ENCODE results near the gene AGPAT4.

Gene AGPAT4

DNA sequence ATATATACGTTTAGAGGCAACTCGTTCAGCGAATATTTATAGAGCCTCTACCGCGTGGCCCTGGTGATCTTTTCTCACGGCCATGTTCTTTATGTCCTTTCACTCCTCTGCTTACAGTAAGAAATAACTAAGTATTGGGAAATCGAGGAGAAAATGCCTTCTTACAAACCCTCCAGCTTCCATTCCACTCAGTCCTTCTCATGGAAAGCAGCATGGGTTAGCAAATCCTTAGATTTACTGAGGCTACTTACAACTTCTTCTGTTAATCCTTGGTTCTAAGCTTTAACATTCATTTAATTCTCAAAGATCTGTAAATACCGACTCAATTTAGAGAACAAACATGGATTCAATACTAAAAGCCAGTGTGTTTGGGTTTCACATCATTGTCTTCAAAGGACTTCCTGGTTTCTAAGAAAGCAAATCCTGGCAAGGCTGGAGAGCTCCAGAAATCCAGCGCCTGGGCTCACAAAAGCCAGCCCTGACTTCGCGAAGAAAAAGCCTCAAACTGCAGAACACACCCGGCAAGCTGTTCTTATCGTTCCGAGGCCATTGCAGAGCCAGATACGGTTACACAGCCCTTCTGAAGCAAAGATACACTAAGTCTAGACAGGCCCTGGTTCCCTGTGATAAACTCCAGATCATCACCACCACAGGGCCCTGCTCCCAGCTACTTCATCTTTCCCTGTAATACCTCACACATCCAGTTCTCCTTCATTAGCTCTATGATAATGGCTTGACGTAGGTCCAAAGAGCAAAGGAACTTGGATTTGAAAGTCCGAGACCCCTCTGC, 19.2 kb downstream of the AGPAT4 start:
- no peak for DNase-seq (ENCODE audit: low spot score)

DNA sequence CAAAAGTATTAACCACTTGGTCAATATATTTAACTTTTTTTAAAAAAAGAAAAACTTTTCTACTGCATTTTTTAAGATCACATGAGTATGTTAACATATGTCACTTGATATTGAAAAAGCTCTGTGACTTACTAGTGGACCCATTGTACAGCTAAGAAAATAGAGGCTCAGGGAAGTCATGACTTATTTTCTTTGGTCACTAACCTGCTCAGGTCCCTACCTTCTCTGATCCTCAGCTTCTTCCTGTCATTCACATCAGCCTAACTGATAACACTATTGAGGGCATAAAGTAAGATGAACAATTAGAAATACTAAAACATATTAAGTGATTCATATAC, 19.8 kb downstream of the AGPAT4 start:
- DNase-seq (ENCODE audit: low spot score), result no peak

DNA sequence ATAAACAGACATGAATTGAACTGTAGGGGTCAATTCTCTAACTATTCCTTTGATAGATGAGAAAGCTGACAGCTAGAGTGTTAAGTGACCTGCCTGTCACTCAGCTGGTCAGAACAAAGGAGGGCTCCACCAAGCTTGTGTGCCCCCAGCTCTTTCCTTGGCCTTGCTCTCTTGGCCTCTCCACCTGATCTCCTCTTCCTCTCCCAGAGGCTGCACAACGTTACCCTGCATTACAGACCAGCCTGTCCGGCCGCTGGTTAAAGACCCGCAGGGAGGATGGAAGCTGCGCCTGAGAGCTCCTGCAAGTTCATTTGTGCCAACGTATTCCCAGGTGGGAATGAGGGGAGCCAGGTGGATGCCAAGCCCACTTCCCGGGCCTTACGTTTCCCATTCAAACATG, 22.5 kb downstream of the AGPAT4 start:
- no peak for DNase-seq (ENCODE audit: low spot score)

DNA sequence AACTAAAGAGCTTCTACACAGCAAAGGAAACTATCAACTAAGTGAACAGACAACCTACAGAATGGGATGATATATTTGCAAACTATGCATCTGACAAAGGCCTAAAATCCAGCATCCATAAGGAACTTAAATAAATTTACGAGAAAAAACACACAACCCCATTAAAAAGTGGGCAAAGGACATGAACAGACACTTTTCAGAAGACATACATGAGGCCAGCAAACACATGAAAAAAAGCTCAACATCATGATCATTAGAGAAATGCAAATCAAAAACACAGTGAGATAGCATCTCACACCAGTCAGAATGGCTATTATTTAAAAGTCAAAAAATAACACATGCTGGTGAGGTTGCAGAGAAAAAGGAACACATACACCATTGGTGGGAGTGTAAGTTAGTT, 24.5 kb downstream of the AGPAT4 start:
- DNase-seq (ENCODE audit: low spot score), result no peak

DNA sequence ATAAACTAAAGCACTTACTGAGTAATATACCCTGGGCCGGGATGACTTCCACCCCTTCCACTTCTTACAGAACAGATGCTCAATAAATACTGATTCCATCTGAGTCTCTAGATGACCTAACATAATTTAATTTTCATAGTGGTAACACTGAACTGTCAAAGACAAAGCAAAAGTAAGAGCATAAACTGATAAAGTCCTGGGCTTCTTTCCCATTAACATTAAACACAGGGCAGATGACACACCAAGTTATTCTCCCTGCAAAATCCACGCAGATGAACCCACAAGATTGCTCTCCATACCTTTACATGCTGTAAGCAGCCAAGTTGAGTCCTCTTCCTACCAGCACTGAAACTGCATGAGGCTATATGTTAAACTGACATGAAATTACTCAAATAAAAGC, 27.1 kb downstream of the AGPAT4 start:
- DNase-seq (ENCODE audit: low spot score), result no peak

DNA sequence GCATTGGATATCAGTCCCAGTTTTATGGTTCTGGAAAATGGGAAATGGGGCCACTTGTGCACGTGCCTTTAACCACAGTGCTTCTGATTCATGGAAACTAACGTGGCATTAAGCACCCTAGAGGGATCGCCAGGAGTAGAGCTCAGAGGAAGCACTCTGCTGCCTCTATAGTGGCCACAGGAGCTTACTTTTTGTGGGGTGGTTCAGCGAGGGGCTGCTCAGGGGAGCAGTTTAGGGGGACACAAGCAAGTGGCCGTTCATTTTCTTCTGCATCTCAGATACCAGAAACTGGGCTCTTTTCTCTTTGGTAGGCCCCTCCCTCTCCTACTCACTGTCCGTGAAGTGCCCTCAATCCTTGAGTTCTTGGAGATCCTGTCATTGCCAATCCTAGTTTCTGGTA, 28.5 kb downstream of the AGPAT4 start:
- no peak for DNase-seq (ENCODE audit: low spot score)

DNA sequence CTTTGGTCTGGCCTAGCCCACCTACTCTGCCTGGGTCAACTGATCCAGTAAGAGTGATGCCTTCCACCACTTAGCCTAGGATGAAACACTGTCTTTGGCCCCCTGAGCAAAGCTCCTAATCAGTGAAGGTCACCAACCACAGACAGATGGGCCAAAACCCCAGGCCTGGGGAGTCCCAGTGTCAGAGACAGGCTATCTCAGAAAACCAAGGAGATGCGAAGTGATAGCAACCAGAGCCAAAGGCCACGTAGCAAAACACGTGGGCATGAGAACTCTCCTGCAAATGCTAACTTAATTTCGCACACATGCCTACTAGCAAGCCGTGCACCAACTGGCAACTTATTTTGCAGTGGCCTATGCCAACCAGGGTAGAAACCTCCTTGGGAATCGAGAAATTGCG, 29.1 kb downstream of the AGPAT4 start:
- no peak for DNase-seq (ENCODE audit: low spot score)

DNA sequence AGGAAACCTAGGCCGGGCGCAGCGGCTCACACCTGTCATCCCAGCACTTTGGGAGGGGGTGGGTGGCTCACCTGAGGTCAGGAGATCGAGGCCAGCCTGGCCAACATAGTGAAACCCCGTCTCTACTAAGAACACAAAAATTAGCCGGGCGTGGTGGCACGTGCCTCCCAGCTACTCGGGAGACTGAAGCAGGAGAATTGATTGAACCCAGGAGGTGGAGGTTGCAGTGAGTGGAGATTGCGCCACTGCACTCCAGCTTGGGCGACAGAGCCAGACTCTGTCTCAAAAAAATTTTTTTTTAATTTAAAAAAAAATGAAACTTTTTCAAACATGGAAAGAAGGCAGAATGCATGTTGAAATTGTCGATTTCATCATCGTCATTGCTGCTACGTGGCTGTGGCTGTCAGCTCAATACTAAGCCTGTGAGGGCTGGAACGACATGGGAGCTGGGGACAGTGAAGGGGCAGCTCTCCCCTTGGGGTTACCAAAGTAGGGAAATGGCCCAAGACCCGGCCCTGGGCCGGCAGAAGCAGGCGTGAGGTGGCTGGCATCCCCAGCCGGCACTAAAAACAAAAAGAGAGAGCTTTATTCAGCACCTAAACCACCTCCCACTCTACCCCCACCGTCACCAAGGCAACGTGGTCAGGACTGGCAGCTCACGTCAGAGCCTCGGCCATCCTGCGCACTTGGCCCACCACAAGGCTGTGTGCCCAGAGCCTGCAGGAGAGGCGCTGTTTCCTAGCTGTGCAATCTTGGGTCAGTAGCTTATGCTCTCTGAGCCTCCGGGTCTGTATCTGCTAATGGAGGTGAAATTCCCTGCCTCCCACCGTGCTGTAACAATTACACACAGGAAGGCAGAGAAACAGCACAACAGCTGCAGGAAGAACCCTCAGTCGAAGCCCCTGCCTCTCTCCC, 30.8 kb downstream of the AGPAT4 start:
- DNase-seq (ENCODE audit: low spot score), result peak; percentile 87

DNA sequence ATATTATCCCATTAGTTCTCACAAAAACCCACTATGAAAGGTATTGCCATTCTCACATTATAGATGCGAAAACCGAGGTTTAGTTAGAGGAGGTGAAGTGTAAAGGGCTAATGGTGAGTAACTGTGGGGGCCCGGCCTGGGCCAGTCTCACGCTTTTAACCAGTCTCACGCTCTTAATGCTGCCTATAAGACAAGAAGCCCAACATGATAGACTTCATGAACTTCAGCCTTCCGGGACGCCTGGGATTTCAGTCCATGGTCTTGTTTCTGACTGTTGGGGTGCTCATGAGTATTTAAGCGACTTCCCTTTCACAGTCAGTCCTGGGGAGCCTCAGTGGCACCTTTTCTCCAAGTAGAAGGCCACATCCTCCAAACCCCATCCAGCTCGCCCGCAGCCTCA, 31.7 kb downstream of the AGPAT4 start:
- DNase-seq (ENCODE audit: low spot score), result no peak

DNA sequence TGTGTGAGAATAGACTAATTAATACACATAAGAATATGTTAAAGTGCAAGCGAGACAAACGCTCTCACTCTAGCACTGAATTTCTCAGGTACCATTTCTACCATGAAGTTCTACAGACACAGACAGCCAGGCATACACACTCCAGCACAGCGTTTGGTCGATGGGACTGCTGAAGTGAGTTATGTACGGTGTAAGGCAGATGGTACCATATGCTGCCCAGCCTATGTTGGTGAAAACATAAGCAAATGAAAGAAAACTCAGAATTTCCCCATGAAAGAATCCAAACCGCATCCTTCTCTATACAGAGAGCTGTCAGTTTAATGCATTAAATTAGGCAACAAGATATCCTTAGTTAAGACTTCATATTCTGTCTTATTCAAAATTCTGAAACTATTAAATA, 34.9 kb downstream of the AGPAT4 start:
- no peak for DNase-seq (ENCODE audit: low spot score)

DNA sequence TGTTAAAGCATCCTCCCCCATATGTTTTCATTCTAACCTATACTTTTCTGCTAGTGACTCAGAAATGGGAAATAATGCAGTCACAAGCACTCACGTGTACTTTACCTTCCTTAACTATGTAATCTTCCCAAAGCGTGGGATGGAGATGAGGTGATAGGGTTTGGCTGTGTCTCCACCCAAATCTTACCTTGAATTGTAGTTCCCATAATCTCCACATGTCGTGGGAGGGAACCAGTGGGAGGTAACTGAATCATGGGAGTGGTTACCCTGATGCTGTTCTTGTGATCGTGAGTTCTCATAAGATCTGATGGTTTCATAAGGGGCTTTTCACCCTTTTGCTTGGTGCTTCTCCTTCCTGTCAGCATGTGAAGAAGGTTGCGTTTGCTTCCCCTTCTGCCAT, 35.4 kb downstream of the AGPAT4 start:
- DNase-seq (ENCODE audit: low spot score), result no peak

DNA sequence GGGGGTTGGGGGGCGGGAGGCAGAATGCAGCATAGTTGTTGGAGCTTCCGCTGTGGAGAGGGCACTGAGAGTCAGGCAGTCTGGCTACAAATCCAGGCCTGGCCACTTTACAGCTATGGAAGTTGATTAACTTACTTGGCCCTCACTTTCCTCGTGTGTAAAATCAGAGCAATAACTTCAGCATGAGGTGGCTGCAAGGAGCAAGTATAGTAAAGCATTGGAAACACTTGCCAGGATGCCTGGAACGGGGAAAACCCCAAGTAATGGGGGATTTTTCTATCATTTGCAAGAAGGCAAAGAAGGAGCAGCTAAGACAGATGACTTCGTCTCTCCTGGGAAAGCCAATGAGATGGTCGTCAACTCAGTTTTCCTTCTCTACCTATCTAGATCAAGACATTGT, 35.8 kb downstream of the AGPAT4 start:
- DNase-seq (ENCODE audit: low spot score), result no peak

DNA sequence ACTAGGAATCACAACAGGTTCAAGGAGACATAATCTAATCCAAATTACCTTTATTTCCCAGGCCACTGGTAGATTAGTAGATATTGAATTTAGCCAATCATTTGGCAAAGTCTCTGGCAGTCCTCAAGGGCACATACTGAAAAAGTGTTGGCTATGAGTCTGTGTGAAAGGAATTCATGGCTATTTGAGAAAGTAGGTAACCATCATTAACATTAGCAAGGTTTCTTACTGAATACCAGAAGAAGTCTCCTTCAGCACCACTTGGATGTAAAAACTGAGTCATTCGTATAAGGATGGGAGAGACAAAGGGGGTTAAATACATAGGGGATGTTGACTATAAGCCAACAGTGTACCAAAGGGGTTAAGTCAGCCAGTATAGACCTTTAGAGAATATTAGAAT, 36.7 kb downstream of the AGPAT4 start:
- DNase-seq (ENCODE audit: low spot score), result no peak

DNA sequence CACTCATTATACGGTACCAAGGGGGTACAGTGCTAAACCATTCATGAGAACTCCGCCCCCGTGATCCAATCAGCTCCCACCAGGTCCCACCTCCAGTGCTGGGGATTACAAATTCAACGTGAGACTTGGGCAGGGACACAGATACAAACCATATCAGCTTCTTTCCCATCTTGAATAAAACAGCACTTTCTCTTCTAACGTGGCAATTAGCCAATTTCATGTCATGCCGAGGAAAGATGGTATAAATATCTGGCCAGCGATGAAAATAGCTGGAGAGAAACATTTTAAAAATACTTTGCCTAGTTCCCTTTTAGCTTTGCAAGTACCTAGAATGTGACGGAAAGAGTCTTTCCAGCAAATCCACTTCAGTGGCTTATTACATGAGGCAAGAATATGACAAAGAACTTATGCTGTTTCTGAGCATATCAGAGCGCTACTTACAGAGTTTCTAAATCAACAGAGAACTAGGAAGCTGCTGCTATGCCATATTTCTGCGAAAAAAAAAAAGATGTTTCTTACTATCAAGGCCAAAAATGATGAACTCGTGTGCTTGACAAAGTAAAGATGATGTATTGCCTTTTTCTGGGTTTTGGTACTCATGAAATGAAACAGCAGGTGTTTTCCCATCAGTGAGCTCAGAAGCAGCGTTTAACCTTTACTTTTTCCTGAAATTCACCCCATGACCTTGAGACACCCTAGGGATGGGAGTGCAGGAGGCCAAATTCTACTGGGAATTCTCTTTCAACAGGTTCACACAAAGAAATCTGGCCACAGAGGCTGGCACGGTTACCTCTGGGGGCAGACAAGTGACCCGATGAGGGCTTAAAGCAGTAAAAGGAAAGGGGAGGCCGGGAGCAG, 37.9 kb downstream of the AGPAT4 start:
- DNase-seq (ENCODE audit: low spot score), result no peak

DNA sequence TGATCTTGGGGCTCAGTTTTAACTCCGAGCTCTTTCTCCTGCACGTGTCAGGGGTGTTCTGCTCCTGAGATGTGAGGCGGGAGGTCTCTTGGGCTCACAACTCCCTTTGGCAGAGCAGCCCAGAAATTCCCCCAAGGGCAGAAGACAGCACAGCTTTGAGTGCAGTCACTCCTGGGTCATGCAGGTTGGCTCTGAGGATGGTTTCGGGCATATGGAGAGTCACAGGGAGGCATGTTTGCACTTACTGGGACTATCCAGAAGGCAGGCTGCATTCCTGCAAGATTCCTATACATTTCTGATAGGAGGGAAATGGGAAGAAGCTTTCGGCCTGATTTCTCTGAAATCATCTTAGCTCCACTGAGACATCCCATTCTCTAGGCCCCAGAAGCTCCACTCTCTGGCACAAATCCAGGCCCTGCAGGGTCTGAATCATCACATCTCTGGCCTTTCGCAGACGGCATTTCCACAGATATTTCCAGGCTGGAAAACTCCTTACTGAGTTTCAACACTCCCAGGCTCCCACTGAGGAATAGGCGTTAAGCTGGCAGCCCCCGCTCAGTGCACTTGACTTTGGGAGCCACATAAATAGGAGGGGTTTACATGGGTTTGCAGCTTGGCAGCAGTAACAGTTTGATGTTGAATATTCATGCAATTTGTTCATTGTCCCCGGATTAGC, 39.7 kb downstream of the AGPAT4 start:
- DNase-seq (ENCODE audit: low spot score), result peak; percentile 71

DNA sequence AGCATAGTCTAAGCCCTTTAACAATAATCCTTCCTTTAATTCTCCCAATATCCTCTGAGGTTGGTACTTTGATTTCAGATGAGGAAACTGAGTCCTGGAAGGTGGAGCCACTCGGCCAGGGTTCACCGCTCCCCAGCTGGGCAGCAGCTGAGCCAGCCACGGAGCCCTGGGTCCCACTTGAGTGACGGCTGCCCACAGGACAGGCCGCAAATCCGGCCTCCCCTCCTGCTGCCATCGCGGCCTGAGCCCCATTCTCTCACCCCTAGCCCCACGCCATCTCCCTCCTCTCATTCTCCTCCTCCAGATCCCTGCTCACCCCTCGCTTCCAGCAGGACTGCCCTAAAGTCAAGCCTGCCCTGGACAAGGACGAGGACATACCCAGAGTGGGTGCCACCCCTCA, 41.4 kb downstream of the AGPAT4 start:
- no peak for DNase-seq (ENCODE audit: low spot score)

DNA sequence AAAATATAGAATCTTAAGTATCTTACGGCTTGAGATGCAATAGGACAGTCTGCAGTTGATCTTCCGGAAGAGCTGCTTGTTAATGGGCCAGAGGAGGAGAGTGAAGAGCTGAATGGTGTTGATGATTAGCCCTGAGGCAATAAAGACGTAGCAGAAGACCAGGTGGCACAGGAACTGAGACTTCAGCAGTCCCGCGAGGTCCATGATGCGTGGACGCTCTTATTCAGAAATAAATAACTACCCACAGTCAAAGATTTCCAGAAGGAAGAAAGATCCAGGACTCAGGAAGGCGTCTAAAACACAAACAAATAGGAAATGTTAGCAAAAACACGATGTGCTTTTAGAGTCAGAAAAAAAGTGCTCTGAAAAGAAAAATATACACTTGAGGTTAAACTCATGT, 41.9 kb downstream of the AGPAT4 start:
- no peak for DNase-seq (ENCODE audit: low spot score)

DNA sequence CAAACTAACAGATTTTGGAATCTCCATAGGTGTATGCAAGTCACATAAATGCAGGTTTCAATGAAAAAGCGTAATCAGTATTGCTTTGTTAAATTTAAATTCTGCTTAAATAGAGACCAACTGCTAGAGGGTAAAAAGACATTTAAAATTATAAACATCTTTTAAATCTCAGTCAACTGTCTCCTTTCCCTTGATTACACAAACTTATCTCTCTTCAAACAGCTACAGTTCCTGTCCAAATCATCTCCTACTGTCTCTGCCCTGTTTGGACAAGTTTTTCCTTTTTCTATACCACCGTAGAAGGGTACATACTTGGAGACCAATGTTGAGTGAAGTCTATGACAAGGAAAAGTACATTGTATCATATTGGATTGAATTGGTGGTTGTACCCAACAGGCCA, 43.5 kb downstream of the AGPAT4 start:
- DNase-seq (ENCODE audit: low spot score), result no peak

DNA sequence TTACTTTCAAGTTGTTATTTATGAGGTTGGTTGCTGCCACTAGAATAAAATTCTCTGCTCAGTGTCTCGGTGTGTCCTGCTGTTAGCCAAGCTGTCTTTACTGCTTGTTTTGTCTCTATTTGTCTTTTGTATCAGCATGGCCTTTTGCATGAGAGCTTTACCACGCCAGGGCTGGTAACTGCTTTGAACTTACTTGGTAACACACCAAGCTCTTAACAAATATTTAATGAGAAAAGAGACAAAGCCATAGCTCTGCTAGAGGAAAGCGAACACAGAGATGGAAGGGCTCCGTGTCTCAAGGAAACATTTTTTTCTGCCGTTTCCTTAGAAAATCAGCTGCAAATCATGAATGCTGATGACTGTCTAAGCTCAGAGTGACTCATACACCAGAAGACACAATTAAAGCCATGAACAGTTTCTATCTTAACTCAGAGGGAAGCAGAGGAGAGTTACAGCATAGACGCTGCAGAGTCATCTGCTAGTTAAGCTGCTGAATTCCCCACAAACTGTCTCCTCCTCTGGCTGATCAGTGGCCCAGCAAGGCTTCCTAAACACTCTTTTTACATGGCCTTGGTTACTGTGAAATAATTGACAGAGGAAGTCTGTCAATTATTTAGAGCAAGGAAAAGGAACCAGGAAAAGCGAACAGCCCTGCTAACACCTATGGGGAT, 44.8 kb downstream of the AGPAT4 start:
- peak; percentile 71 for DNase-seq (ENCODE audit: low spot score)

DNA sequence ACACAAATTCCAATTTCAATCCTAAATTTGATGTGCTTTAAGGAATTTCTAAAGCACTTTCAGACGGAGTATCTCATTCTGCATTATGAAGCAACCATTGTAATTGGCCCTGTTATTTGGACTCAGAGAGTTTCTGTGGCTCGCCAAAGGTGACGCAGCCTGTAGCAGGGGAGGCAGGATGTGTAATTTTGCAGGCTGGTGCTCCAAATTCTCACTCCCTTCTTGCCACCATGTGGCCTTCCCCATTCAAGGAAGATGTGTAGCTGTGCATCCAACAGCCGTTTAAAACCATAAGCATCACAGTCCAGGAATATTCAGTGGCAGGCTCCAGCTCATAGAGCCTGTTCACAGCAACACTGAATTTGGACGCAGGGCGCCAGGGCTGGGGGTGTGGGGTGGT, 45.8 kb downstream of the AGPAT4 start:
- no peak for DNase-seq (ENCODE audit: low spot score)

Data from Ammon's horn (tissue), 1 donor.